Tibial artery (tissue), 4 donors: ENCODE data around the gene ZFP36L2.
A peak's percentile ranks its signal among the peaks of the same experiment; 100 is the strongest.

Experiments used
- DNase-seq, 2 donors: peaks; one replicate each; pipeline ENCODE4 v3.0.0-alpha.2; 2019
- H3K27ac ChIP-seq, 2 donors: fragments of 200-600 bp; sonication (generic) in 1 of 2; 1 replicate in 1 of 2; 2 replicates in 1 of 2; pipeline ENCODE4 v1.5.1; 2018 to 2019; ENCODE audit warnings: mild to moderate bottlenecking in 1 of 2
- H3K27me3 ChIP-seq, 2 donors: fragments of 200-600 bp; sonication (generic) in 1 of 2; one replicate each; pipeline versions ENCODE4 v1.5.1 to v1.6.0; 2016 to 2019
- H3K36me3 ChIP-seq, 3 donors: fragments of 200-600 bp; sonication (generic) in 2 of 3; one replicate each; pipeline ENCODE4 v1.5.1; 2016 to 2019; ENCODE audit warnings: mild to moderate bottlenecking in 2 of 3
- H3K4me1 ChIP-seq, 4 donors: fragments of 200-600 bp; sonication (generic) in 2 of 4; 1 replicate in 3 of 4; 2 replicates in 1 of 4; pipeline ENCODE4 v1.5.1; 2016 to 2019
- H3K4me3 ChIP-seq, 2 donors: fragments of 200-600 bp; sonication (generic) in 1 of 2; 1 replicate in 1 of 2; 2 replicates in 1 of 2; pipeline ENCODE4 v1.5.1; 2018 to 2019; ENCODE audit warnings: mild to moderate bottlenecking in 2 of 2
- H3K9me3 ChIP-seq, 3 donors: fragments of 200-600 bp; sonication (generic) in 1 of 3; one replicate each; pipeline ENCODE4 v1.5.1; 2016 to 2019
- intact Hi-C: fragments of 100-400 bp; cut with DNase I; formaldehyde crosslinking; loops from one replicate; pipeline ENCODE4 v1.15.0; 2023; ENCODE audit warnings: low total_unique reads
- TF ChIP-seq, protein P1 (sequence below), 2 experiments: fragments of 200-600 bp in 1 of 2; fragments of 450-650 bp in 1 of 2; IDR thresholded peaks; one replicate each; pipeline ENCODE4 v1.5.1; 2017 to 2019; ENCODE audit warnings: antibody characterized with exemption in 2 of 2, mild to moderate bottlenecking in 1 of 2, moderate library complexity in 1 of 2

Gene ZFP36L2

GRCh38 chr2:43230351-43230885 lies 4.0 kb upstream of the ZFP36L2 start:
- H3K27ac ChIP-seq: no peak overlapping the region
- intact Hi-C loops: loop anchor here (5.0 kb wide), 2 partner anchors 273 to 388 kb away; no protein-coding TSS in a partner anchor
- TF ChIP-seq, protein P1, sequence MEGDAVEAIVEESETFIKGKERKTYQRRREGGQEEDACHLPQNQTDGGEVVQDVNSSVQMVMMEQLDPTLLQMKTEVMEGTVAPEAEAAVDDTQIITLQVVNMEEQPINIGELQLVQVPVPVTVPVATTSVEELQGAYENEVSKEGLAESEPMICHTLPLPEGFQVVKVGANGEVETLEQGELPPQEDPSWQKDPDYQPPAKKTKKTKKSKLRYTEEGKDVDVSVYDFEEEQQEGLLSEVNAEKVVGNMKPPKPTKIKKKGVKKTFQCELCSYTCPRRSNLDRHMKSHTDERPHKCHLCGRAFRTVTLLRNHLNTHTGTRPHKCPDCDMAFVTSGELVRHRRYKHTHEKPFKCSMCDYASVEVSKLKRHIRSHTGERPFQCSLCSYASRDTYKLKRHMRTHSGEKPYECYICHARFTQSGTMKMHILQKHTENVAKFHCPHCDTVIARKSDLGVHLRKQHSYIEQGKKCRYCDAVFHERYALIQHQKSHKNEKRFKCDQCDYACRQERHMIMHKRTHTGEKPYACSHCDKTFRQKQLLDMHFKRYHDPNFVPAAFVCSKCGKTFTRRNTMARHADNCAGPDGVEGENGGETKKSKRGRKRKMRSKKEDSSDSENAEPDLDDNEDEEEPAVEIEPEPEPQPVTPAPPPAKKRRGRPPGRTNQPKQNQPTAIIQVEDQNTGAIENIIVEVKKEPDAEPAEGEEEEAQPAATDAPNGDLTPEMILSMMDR (IDR thresholded peaks at IDR 0.05): no peak
- no peak overlapping the region for H3K4me3 ChIP-seq
- peaks cover 0 to 22% (median 17%) of the 10 kb centered on the region in 4 donors for H3K4me1 ChIP-seq
- H3K36me3 ChIP-seq: peaks cover 4 to 36% (median 17%) of the 10 kb centered on the region in 3 donors
- H3K27me3 ChIP-seq: no peaks in the 10 kb centered on the region
- H3K9me3 ChIP-seq: no peaks in the 10 kb centered on the region
- DNase-seq: no peak

GRCh38 chr2:43228756-43229659 lies 2.6 kb upstream of the ZFP36L2 start:
- H3K36me3 ChIP-seq: peaks cover 16 to 50% (median 31%) of the 10 kb centered on the region in 3 donors
- intact Hi-C loops: loop anchor here (5.0 to 10.0 kb wide), 4 partner anchors 154 to 308 kb away; no protein-coding TSS in a partner anchor
- H3K27me3 ChIP-seq: no peaks in the 10 kb centered on the region
- H3K4me3 ChIP-seq: no peak overlapping the region
- TF ChIP-seq, protein P1 (IDR thresholded peaks at IDR 0.05): no peak
- no peak for DNase-seq
- H3K27ac ChIP-seq: peak overlapping the region; percentile 96 to 99
- peaks cover 0 to 22% (median 17%) of the 10 kb centered on the region in 4 donors for H3K4me1 ChIP-seq
- H3K9me3 ChIP-seq: no peaks in the 10 kb centered on the region

- peak overlapping the region; percentile 87 to 89 for H3K4me3 ChIP-seq
- no peaks in the 10 kb centered on the region for H3K27me3 ChIP-seq
- TF ChIP-seq, protein P1 (IDR thresholded peaks at IDR 0.05): no peak
- intact Hi-C loops: loop anchor here (5.0 to 10.0 kb wide), 4 partner anchors 154 to 309 kb away; no protein-coding TSS in a partner anchor
- H3K9me3 ChIP-seq: no peaks in the 10 kb centered on the region
- no peak for DNase-seq
- H3K36me3 ChIP-seq: peaks cover 23 to 56% (median 38%) of the 10 kb centered on the region in 3 donors
- H3K27ac ChIP-seq: peak overlapping the region; percentile 96 to 99
- peaks cover 0 to 22% (median 18%) of the 10 kb centered on the region in 4 donors for H3K4me1 ChIP-seq
Measured at GRCh38 chr2:43228321-43228751, 1.9 kb upstream of the ZFP36L2 start.

GRCh38 chr2:43227830-43228281 lies 1.4 kb upstream of the ZFP36L2 start:
- H3K27ac ChIP-seq: peak overlapping the region; percentile 96 to 99
- peaks cover 28 to 61% (median 43%) of the 10 kb centered on the region in 3 donors for H3K36me3 ChIP-seq
- TF ChIP-seq, protein P1 (IDR thresholded peaks at IDR 0.05): no peak
- H3K4me1 ChIP-seq: peaks cover 0 to 25% (median 19%) of the 10 kb centered on the region in 4 donors
- peak overlapping the region; percentile 87 to 89 for H3K4me3 ChIP-seq
- H3K27me3 ChIP-seq: no peaks in the 10 kb centered on the region
- DNase-seq: no peak
- intact Hi-C loops: loop anchor here (2.0 to 10.0 kb wide), 5 partner anchors 153 to 309 kb away; no protein-coding TSS in a partner anchor
- no peaks in the 10 kb centered on the region for H3K9me3 ChIP-seq

GRCh38 chr2:43226955-43227829 lies 786 bp upstream of the ZFP36L2 start:
- intact Hi-C loops: loop anchor here (2.0 to 10.0 kb wide), 5 partner anchors 152 to 310 kb away; no protein-coding TSS in a partner anchor
- Histone ChIP-seq H3K4me3 (peak overlapping the region; percentile 87 to 89), H3K36me3 (peaks cover 32 to 57% (median 50%) of the 10 kb centered on the region in 3 donors), H3K9me3 (no peaks in the 10 kb centered on the region), H3K4me1 (peaks cover 0 to 32% (median 20%) of the 10 kb centered on the region in 4 donors), H3K27ac (peak overlapping the region; percentile 96 to 99), H3K27me3 (no peaks in the 10 kb centered on the region)
- TF ChIP-seq, protein P1 (IDR thresholded peaks at IDR 0.05): peak; percentile 30 to 40
- peak; percentile 97 to 99 for DNase-seq
